ENCODE results near the gene VTCN1.

Gene VTCN1

GRCh38 chr1:117138561-117138960 is 72.2 kb downstream of the VTCN1 start:
- DNase-seq (ENCODE audit: low spot score), result no peak
- in situ Hi-C loops (cut with MboI; ENCODE audit: low pct_unique_long_range_greater_than_20kb, low sequenced_read_pairs, unreplicated experiment), result no loop called here
- TF ChIP-seq, protein P1, sequence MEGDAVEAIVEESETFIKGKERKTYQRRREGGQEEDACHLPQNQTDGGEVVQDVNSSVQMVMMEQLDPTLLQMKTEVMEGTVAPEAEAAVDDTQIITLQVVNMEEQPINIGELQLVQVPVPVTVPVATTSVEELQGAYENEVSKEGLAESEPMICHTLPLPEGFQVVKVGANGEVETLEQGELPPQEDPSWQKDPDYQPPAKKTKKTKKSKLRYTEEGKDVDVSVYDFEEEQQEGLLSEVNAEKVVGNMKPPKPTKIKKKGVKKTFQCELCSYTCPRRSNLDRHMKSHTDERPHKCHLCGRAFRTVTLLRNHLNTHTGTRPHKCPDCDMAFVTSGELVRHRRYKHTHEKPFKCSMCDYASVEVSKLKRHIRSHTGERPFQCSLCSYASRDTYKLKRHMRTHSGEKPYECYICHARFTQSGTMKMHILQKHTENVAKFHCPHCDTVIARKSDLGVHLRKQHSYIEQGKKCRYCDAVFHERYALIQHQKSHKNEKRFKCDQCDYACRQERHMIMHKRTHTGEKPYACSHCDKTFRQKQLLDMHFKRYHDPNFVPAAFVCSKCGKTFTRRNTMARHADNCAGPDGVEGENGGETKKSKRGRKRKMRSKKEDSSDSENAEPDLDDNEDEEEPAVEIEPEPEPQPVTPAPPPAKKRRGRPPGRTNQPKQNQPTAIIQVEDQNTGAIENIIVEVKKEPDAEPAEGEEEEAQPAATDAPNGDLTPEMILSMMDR (IDR thresholded peaks at IDR 0.05; ENCODE audit: extremely low read depth, insufficient read depth, missing control alignments), result no peak

GRCh38 chr1:117138106-117138505 is 72.6 kb downstream of the VTCN1 start:
- TF ChIP-seq, protein P1 (IDR thresholded peaks at IDR 0.05; ENCODE audit: extremely low read depth, insufficient read depth, missing control alignments), result no peak
- in situ Hi-C loops (cut with MboI; ENCODE audit: low pct_unique_long_range_greater_than_20kb, low sequenced_read_pairs, unreplicated experiment), result no loop called here
- no peak for DNase-seq (ENCODE audit: low spot score)

DNA sequence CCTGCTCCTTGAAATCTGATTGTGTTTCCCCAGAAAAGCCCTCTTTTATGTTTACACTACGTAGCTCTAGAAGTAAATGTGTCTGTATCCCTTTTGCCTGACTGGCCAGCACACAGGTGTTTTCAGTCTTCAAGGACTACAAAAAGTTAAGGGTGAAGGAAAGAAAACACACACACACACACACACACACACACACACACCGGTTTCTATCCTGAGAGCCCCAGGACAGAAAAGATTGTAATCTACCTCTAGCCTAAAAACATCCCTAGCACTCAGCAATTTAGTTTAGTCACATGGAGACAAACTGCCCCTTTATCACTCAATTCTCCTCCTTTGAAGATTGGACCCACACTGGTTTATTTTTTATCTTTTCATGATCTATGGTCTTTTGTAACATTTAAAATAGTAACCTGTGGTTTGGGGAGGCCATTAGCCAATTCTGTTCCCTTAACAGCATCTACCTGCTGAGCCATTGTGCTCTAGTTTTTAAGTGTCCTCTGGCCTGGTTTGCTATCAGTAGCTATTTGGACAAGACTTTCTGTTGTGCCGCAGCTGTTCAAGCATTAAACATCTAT is 73.4 kb downstream of the VTCN1 start:
- in situ Hi-C loops (cut with MboI; ENCODE audit: low pct_unique_long_range_greater_than_20kb, low sequenced_read_pairs, unreplicated experiment), result no loop called here
- TF ChIP-seq, protein P1 (IDR thresholded peaks at IDR 0.05; ENCODE audit: extremely low read depth, insufficient read depth, missing control alignments), result no peak
- DNase-seq (ENCODE audit: low spot score), result no peak

DNA sequence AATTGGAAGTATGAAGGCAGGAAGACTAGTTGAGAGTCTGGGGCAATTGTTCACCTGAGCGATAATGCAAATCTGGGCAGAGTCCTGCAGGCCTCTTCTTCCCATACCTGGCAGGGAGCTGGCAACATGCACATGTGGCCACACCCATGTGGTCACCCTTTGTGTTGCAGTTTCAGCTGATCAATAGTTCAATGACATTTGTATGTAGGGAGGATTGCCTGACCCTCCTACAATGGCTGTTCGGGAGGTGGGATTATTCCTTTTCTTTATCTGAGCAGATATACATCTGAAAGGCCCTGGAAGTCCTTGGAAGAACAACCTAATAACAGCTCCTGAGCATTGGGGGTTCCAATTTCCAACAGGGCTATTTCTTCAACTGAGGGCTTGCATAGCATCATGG is 74.0 kb downstream of the VTCN1 start:
- DNase-seq (ENCODE audit: low spot score), result no peak
- in situ Hi-C loops (cut with MboI; ENCODE audit: low pct_unique_long_range_greater_than_20kb, low sequenced_read_pairs, unreplicated experiment), result no loop called here
- TF ChIP-seq, protein P1 (IDR thresholded peaks at IDR 0.05; ENCODE audit: extremely low read depth, insufficient read depth, missing control alignments), result no peak

GRCh38 chr1:117135329-117135728 is 75.4 kb downstream of the VTCN1 start:
- TF ChIP-seq, protein P1 (IDR thresholded peaks at IDR 0.05; ENCODE audit: extremely low read depth, insufficient read depth, missing control alignments), result no peak
- in situ Hi-C loops (cut with MboI; ENCODE audit: low pct_unique_long_range_greater_than_20kb, low sequenced_read_pairs, unreplicated experiment), result no loop called here
- no peak for DNase-seq (ENCODE audit: low spot score)

DNA sequence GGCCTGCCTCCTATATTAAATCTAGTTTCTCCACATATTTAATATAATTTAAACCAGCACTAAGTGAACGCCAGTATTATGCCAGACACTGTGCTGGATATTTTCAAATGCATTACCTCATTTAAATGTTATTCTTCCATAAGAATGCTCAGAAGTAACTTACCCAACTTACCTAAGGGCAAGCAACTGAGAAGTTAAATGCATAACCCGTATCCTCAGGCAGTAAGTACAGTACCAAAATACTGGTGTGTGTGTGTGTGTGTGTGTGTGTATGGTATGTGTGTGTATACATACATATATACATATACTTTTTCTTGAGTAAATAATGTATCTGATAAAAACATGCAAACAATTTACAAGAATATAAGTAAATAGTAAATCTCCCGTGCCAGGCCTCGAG is 80.2 kb downstream of the VTCN1 start:
- TF ChIP-seq, protein P1 (IDR thresholded peaks at IDR 0.05; ENCODE audit: extremely low read depth, insufficient read depth, missing control alignments), result no peak

More for the DNA sequence above, 80.2 kb downstream of the VTCN1 start:
- DNase-seq (ENCODE audit: low spot score), result no peak
- in situ Hi-C loops (cut with MboI; ENCODE audit: low pct_unique_long_range_greater_than_20kb, low sequenced_read_pairs, unreplicated experiment), result no loop called here

Data from GM13977 (cell line).